ENCODE results near the gene VHLL. TPM values are rescaled to one million over a fixed set of nuclear protein-coding genes. Genes with fewer than 3 reads are reported as not detected.
A peak's percentile ranks its signal among the peaks of the same experiment; 100 is the strongest.

VHLL gene
- polyA plus RNA-seq, 1 of the 3 experiments (the other 2 are of a cell fraction), result not detected

DNA sequence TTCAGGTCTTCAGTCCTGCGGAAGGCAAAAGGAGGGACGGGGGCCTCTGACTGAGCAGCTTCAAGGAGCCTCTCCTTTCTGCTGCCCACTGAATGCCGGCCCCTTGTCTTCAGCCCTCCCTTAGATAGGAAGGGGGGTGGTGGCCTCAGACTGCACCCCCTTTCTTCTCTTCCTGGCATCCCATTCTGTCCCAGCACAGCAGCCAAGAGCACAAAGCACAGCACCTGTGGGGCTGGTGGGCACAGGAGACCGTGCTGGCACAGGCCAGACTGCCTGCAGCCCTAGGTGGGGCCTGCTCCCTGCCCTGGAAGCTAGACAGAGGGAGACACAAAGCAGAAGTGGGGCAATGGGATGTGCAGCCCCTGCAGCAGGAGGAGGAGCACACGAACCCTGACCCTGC lies 49.5 kb downstream of the VHLL start:
- ChIA-PET POLR2A (no interaction called here), CTCF (interaction anchor here (0.8 to 3.8 kb wide), 4 partner anchors 10 to 120 kb away, joined by 3 to 14 read pairs (median 8); no protein-coding TSS in a partner anchor)
- Histone ChIP-seq H3K36me3 (replicated peaks in 1 of 2; ENCODE audit: control insufficient read depth in 1 of 2, insufficient read depth in 2 of 2, low read length in 1 of 2) (peaks cover 14 to 62% of the 10 kb centered on the region in 2 experiments), H3K4me3 (ENCODE audit: low read depth in 2 of 2, low read length in 1 of 2) (no peak overlapping the region), H3F3A (replicated peaks; ENCODE audit: insufficient read depth) (peaks cover 13% of the 10 kb centered on the region), H3K79me2 (ENCODE audit: insufficient read depth) (no peaks in the 10 kb centered on the region), H4K20me1 (ENCODE audit: insufficient read depth) (no peaks in the 10 kb centered on the region), H3K27me3 (ENCODE audit: insufficient read depth) (no peaks in the 10 kb centered on the region), H3K9ac (no peak overlapping the region), H3K4me2 (no peak overlapping the region), H3K9me2 (no peaks in the 10 kb centered on the region), H3K27ac (ENCODE audit: low read depth in 2 of 2, low read length in 1 of 2) (peak overlapping the region in 1 of 2 experiments; percentile 99; a peak in 1 of 4 replicates), H3K4me1 (ENCODE audit: control insufficient read depth in 1 of 2, insufficient read depth in 2 of 2, low read depth in 1 of 2, low read length in 1 of 2) (peaks cover 13 to 67% of the 10 kb centered on the region in 2 experiments; a peak in 3 of 4 replicates), H3K9me3 (no peaks in the 10 kb centered on the region), H2AFZ (ENCODE audit: low read depth) (no peak overlapping the region)
- 88% methylated on average over 4 of the region's 5 CpGs for WGBS (ENCODE audit: low lambda C conversion rate)
- no peak for TF ChIP-seq CTCF (IDR thresholded peaks at IDR 0.05)
- no peak for DNase-seq

Other genes starting within 250 kb of the VHLL start
- gene UBQLN4, start 245.5 kb downstream of the VHLL start, polyA plus RNA-seq (2012; rRNA removed), result 37.0 and 45.6 TPM in 2 replicates
- gene LAMTOR2, start 244.5 kb downstream of the VHLL start, polyA plus RNA-seq (2012; rRNA removed), result 184 and 230 TPM in 2 replicates
- gene RAB25, start 238.1 kb downstream of the VHLL start, polyA plus RNA-seq (2012; rRNA removed), result not detected in 2 replicates
- gene MEX3A, start 216.8 kb downstream of the VHLL start, polyA plus RNA-seq (2012; rRNA removed), result 15.1 and 16.2 TPM in 2 replicates
- 726 and 983 TPM in 2 replicates for gene LMNA, start 184.6 kb downstream of the VHLL start, polyA plus RNA-seq (2012; rRNA removed)
- gene SEMA4A, start 145.7 kb downstream of the VHLL start, polyA plus RNA-seq (2012; rRNA removed), result 1.3 and 2.3 TPM in 2 replicates
- 28.5 and 40.2 TPM in 2 replicates for gene SLC25A44, start 105.2 kb downstream of the VHLL start, polyA plus RNA-seq (2012; rRNA removed)
- gene PMF1, start 86.3 kb downstream of the VHLL start, polyA plus RNA-seq (2012; rRNA removed), result 72.5 and 89.5 TPM in 2 replicates
- gene BGLAP, start 57.1 kb downstream of the VHLL start, polyA plus RNA-seq (2012; rRNA removed), result 0.96 and 1.1 TPM in 2 replicates
- gene PAQR6, start 51.3 kb downstream of the VHLL start, polyA plus RNA-seq (2012; rRNA removed), result 2.4 and 3.5 TPM in 2 replicates
- 21.3 and 28.2 TPM in 2 replicates for gene SMG5, start 16.5 kb downstream of the VHLL start, polyA plus RNA-seq (2012; rRNA removed)
- 4.2 and 4.5 TPM in 2 replicates for gene TMEM79, start 15.0 kb downstream of the VHLL start, polyA plus RNA-seq (2012; rRNA removed)
- 40.5 and 41.7 TPM in 2 replicates for gene GLMP, start 3.6 kb downstream of the VHLL start, polyA plus RNA-seq (2012; rRNA removed)
- gene CCT3, start 39.0 kb upstream of the VHLL start, polyA plus RNA-seq (2012; rRNA removed), result 295 and 359 TPM in 2 replicates
- 1.5 TPM in 2 replicates for gene TSACC, start 39.2 kb upstream of the VHLL start, polyA plus RNA-seq (2012; rRNA removed)
- gene RHBG, start 69.9 kb upstream of the VHLL start, polyA plus RNA-seq (2012; rRNA removed), result 0.18 TPM in 1 of 2 replicates, not detected in the other
- 14.3 and 16.0 TPM in 2 replicates for gene MEF2D, start 201.5 kb upstream of the VHLL start, polyA plus RNA-seq (2012; rRNA removed)